Mesothelial cell of epicardium (in vitro differentiated cells): ENCODE results near the gene JMY. TPM values are rescaled to one million over a fixed set of nuclear protein-coding genes. Genes with fewer than 3 reads are reported as not detected.

ENCODE experiments used
- DNase-seq, 2 experiments: peaks; one replicate each; pipeline ENCODE4 v3.0.0; 2021; ENCODE audit warnings: low spot score in 2 of 2; ENCODE audit not compliant: unreplicated experiment in 2 of 2
- H3K27ac Mint-ChIP-seq: 2 replicates; pipeline ENCODE4 v1.8.0; 2021; ENCODE audit warnings: mixed read lengths
- H3K27me3 Mint-ChIP-seq: 2 replicates; pipeline ENCODE4 v1.8.0; 2021; ENCODE audit warnings: low read depth, mixed read lengths
- H3K36me3 Mint-ChIP-seq: 2 replicates; pipeline ENCODE4 v1.8.0; 2021; ENCODE audit warnings: mixed read lengths
- H3K4me1 Mint-ChIP-seq: 2 replicates; pipeline ENCODE4 v1.8.0; 2021; ENCODE audit warnings: mixed read lengths
- H3K4me3 Mint-ChIP-seq: 2 replicates; pipeline ENCODE4 v1.8.0; 2021; ENCODE audit warnings: mild to moderate bottlenecking, moderate library complexity, mixed read lengths
- H3K9me3 Mint-ChIP-seq: 2 replicates; pipeline ENCODE4 v1.8.0; 2021; ENCODE audit warnings: mixed read lengths
- total RNA-seq: library from RNA; stranded (reverse); gene quantifications from 3 replicates; pipeline ENCODE4 v1.2.1, GENCODE V29; 2021
- TF ChIP-seq, protein P1 (sequence below): fragments of 200-600 bp; sonication (generic); IDR thresholded peaks from one replicate; pipeline ENCODE4 v1.5.0; 2021; ENCODE audit warnings: antibody characterized with exemption; ENCODE audit not compliant: unreplicated experiment

The JMY gene
- total RNA-seq, 1 donor from 2014 or later: 16.7 TPM

DNA sequence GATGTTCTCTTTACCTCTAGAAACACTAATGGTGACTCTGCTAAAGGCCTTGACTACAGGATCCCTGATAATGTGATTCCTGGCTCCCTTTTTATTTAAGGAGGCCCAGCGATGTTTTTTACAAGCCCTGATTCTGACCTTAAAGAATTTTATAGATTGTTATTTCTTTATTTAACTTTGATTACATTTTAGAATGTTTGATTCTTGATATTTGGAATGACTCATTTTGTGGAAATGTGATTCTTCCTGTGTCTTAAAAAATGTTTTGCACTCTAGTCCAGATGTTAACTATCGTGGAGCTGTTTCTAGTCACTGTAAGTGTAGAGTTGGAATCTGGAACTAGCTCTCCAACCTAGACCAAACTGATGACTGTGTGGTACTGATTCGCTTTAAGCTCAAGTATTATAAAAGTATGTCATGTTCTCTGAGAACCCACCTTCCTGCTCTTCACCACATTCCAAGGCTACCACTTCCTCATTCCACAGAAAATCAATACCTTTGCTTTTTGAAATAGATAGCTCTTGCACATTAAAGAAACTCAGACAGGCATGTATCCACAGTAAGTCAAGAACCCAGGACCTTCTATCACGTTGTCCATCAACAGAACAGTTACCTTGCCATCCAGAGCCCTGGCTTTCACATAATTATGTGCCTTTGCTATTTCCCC, 65.2 kb downstream of the JMY start:
- Mint-ChIP-seq H3K36me3 (peaks cover 12% of the 10 kb centered on the region), H3K4me3 (no peak overlapping the region), H3K4me1 (no peaks in the 10 kb centered on the region), H3K27ac (no peak overlapping the region), H3K9me3 (no peaks in the 10 kb centered on the region), H3K27me3 (no peaks in the 10 kb centered on the region)
- TF ChIP-seq, protein P1, sequence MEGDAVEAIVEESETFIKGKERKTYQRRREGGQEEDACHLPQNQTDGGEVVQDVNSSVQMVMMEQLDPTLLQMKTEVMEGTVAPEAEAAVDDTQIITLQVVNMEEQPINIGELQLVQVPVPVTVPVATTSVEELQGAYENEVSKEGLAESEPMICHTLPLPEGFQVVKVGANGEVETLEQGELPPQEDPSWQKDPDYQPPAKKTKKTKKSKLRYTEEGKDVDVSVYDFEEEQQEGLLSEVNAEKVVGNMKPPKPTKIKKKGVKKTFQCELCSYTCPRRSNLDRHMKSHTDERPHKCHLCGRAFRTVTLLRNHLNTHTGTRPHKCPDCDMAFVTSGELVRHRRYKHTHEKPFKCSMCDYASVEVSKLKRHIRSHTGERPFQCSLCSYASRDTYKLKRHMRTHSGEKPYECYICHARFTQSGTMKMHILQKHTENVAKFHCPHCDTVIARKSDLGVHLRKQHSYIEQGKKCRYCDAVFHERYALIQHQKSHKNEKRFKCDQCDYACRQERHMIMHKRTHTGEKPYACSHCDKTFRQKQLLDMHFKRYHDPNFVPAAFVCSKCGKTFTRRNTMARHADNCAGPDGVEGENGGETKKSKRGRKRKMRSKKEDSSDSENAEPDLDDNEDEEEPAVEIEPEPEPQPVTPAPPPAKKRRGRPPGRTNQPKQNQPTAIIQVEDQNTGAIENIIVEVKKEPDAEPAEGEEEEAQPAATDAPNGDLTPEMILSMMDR: no peak
- DNase-seq: no peak

DNA sequence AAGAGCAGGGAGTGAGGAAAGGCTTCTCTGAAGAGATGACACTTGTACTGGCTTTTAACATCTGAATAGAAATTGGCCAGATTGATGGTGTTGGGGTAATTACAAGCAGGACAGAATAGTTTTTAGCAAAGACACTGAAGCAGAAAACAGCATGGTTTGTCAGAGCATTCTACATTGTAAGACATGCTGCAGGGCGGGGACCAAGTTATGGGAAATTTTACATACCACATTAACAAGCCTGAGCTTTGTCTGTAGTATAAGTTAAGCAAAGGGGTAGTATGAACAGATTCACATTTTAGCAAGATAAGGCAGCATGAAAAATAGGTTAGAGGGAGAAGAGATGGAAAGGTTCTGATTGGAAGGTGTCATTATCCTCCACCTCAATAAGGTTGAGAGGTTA, 66.5 kb downstream of the JMY start:
- Mint-ChIP-seq H3K4me3 (no peak overlapping the region), H3K4me1 (no peaks in the 10 kb centered on the region), H3K27ac (no peak overlapping the region), H3K9me3 (no peaks in the 10 kb centered on the region), H3K27me3 (no peaks in the 10 kb centered on the region), H3K36me3 (peaks cover 23% of the 10 kb centered on the region)
- no peak for DNase-seq
- TF ChIP-seq, protein P1: no peak

DNA sequence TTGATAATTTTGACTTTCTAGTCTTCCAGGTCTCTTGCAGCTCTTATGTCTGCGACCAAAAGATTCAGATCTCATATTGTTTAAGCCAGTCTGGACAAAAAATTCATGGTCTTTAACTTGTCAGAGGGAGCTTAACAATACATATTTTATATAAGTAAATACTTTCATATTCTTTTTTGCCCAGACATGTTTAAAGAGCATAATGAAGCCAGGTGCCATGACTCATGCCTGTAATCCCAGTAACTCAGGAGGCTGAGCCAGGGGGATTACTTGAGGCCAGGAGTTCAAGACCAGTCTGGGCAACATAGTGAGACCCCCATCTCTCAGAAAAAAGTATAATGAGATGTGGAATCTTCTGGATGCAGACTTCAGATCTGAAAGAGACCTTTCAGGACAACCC, 69.8 kb downstream of the JMY start:
- no peak overlapping the region for H3K4me3 Mint-ChIP-seq
- no peak overlapping the region for H3K27ac Mint-ChIP-seq
- no peaks in the 10 kb centered on the region for H3K27me3 Mint-ChIP-seq
- no peaks in the 10 kb centered on the region for H3K4me1 Mint-ChIP-seq
- TF ChIP-seq, protein P1: no peak
- peaks cover 30% of the 10 kb centered on the region for H3K36me3 Mint-ChIP-seq
- no peaks in the 10 kb centered on the region for H3K9me3 Mint-ChIP-seq
- DNase-seq: no peak

DNA sequence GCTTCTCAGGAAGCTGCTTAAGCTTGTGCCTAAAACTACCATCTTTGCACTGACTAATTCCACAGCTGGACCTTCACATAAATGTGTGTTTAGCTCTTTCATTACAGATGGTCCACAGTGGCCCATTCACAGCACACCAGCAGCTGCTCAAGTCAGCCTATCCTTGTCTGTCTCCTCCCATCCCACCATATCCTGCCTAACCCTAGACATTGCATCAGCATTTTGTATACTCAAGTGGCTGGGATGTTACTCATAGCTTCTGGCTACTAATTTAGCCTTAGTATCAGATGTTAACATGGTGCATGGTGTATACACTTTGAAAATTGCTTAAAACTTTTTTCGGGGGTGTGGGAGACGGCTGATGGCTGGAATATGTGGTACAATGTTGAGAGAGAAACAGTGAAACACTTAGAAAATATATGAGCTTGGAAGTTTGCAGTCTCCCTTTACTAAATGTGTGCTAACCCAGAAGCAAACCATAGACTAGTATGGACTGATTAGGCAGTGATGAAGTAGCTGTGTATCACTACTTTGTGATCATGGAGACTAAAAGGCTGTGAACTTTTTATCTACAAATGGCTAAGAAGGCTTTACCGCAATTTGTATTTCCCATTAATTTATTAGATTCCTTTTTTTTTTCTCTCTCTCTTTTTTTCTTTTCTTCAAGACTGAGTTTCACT, 83.1 kb downstream of the JMY start:
- H3K4me1 Mint-ChIP-seq: no peaks in the 10 kb centered on the region
- TF ChIP-seq, protein P1: no peak
- H3K36me3 Mint-ChIP-seq: peaks cover 35% of the 10 kb centered on the region
- no peak for DNase-seq
- no peaks in the 10 kb centered on the region for H3K27me3 Mint-ChIP-seq
- H3K9me3 Mint-ChIP-seq: no peaks in the 10 kb centered on the region
- H3K4me3 Mint-ChIP-seq: no peak overlapping the region
- H3K27ac Mint-ChIP-seq: no peak overlapping the region

DNA sequence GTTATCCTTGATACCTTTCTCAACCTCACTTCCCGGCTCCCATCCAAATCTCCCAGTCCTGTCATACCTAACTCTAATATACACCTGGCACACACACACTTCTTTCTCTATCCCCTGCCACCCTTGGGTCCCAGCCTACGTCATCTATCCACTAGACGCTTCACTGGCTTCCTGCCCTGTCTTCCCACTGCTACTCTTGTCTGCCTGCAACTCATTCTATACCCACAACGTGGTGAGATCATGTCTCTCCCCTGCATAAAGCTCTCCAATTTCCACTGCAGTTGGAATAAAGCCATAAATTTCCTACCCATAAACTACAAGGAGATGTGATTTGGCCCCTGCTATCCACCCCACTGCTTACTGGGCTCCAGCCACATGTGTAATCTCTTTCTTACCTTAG, 93.5 kb downstream of the JMY start:
- TF ChIP-seq, protein P1: no peak
- no peaks in the 10 kb centered on the region for H3K4me1 Mint-ChIP-seq
- no peak overlapping the region for H3K27ac Mint-ChIP-seq
- H3K4me3 Mint-ChIP-seq: no peak overlapping the region
- H3K9me3 Mint-ChIP-seq: peaks cover 5% of the 10 kb centered on the region
- DNase-seq: no peak
- no peaks in the 10 kb centered on the region for H3K27me3 Mint-ChIP-seq
- H3K36me3 Mint-ChIP-seq: no peaks in the 10 kb centered on the region
